ENCODE measurements around the gene IGSF9. TPM values are rescaled to one million over a fixed set of nuclear protein-coding genes. Genes with fewer than 3 reads are reported as not detected.
A peak's percentile ranks its signal among the peaks of the same experiment; 100 is the strongest.

IGSF9 gene
- total and polyA plus RNA-seq, 8 donors: 0.83 to 5.4 (median 2.0) TPM

DNA sequence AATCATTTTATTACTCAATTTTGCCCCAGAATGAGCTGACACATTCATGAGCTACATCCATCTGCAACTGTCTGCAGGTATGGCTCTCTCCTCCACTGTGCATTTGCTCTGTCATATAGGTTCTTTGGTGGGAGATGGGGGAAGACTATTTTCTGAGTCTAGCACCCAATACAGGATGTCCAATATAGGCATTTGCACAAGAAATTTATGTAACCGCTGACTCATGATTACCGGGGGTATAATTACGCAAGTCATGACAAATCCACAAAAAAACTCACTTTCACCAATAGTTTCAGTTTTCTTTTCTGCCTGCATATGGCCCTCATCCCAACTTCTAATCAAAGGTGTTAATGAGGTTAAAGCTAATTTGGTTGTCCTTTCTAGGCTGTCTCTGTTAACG lies 65.4 kb downstream of the IGSF9 start:
- Histone ChIP-seq H3K4me1 (peaks cover 0 to 3% (median 0%) of the 10 kb centered on the region in 3 donors), H3K27ac (no peak overlapping the region), H3K36me3 (no peaks in the 10 kb centered on the region), H3K4me3 (no peak overlapping the region), H3K27me3 (no peaks in the 10 kb centered on the region), H3K9me3 (no peaks in the 10 kb centered on the region)
- no peak for DNase-seq
- TF ChIP-seq, protein P1, sequence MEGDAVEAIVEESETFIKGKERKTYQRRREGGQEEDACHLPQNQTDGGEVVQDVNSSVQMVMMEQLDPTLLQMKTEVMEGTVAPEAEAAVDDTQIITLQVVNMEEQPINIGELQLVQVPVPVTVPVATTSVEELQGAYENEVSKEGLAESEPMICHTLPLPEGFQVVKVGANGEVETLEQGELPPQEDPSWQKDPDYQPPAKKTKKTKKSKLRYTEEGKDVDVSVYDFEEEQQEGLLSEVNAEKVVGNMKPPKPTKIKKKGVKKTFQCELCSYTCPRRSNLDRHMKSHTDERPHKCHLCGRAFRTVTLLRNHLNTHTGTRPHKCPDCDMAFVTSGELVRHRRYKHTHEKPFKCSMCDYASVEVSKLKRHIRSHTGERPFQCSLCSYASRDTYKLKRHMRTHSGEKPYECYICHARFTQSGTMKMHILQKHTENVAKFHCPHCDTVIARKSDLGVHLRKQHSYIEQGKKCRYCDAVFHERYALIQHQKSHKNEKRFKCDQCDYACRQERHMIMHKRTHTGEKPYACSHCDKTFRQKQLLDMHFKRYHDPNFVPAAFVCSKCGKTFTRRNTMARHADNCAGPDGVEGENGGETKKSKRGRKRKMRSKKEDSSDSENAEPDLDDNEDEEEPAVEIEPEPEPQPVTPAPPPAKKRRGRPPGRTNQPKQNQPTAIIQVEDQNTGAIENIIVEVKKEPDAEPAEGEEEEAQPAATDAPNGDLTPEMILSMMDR (IDR thresholded peaks at IDR 0.05): no peak
- ATAC-seq: peak in 1 of 4 donors; percentile 24
- 81 to 87% methylated on average over 4 of the region's 4 CpGs for WGBS, 2 donors
- intact Hi-C loops (cut with DNase I): no loop called here
- FAIRE-seq: no peak

DNA sequence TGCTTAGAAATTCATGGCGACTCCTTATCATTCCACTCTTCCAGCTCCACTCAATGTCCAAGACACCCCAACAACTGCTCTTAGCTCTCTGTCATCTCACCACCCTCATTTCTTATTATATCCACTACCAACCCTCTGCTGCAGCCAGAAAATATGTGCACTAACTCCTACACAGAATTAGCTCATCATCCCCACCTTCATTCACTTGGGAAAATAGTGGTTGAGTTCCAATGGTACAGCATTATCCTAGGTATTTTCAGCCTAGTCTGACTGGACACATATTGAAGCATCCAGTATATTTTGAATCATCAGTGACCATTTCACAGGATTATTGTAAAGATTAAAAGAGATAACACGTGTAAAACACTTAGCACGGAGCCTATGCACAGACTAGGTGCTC lies 66.3 kb downstream of the IGSF9 start:
- H3K9me3 ChIP-seq: no peaks in the 10 kb centered on the region
- no peak for FAIRE-seq
- no peaks in the 10 kb centered on the region for H3K27me3 ChIP-seq
- intact Hi-C loops (cut with DNase I): no loop called here
- H3K4me3 ChIP-seq: no peak overlapping the region
- 80 to 82% methylated on average over 3 of the region's 3 CpGs for WGBS, 2 donors
- H3K4me1 ChIP-seq: peaks cover 0 to 3% (median 0%) of the 10 kb centered on the region in 3 donors
- no peaks in the 10 kb centered on the region for H3K36me3 ChIP-seq
- no peak overlapping the region for H3K27ac ChIP-seq
- ATAC-seq: no peak
- TF ChIP-seq, protein P1 (IDR thresholded peaks at IDR 0.05): no peak
- DNase-seq: no peak

- TF ChIP-seq, protein P1 (IDR thresholded peaks at IDR 0.05): no peak
- DNase-seq (peak in 1 of 6 donors; percentile 38), FAIRE-seq (no peak), ATAC-seq (peak in 2 of 4 donors; percentile 67 to 74)
- intact Hi-C loops (cut with DNase I): no loop called here
- peaks cover 0 to 3% (median 0%) of the 10 kb centered on the region in 3 donors for H3K4me1 ChIP-seq
- no peak overlapping the region for H3K4me3 ChIP-seq
- no peaks in the 10 kb centered on the region for H3K27me3 ChIP-seq
- 89 to 90% methylated on average over 6 of the region's 6 CpGs for WGBS, 2 donors
- H3K27ac ChIP-seq: no peak overlapping the region
- H3K36me3 ChIP-seq: no peaks in the 10 kb centered on the region
- H3K9me3 ChIP-seq: no peaks in the 10 kb centered on the region
Observed at GRCh38 chr1:159877695-159878444, 67.5 kb downstream of the IGSF9 start.

Small RNAs within 50 kb of the gene (microRNA-seq; reads per million reads assigned to microRNA genes)
- gene MIR4259: 0 reads per million in 2 donors

Other genes with a start within 250 kb of the IGSF9 start
- 100 to 1,000 TPM in 1 of 6 donors, 10 to 100 TPM in 3, 1 to 10 TPM in 2; 1.3 to 148 (median 13.3) TPM for gene CRP, start 231.0 kb downstream of the IGSF9 start, total RNA-seq
- 10 to 100 TPM in 1 of 2 donors, 1 to 10 TPM in 1; 7.9 to 33.6 TPM for gene CRP, start 231.0 kb downstream of the IGSF9 start, polyA plus RNA-seq
- 10 to 100 TPM; 13.9 to 38.4 (median 20.2) TPM for gene DUSP23, start 164.7 kb downstream of the IGSF9 start, total RNA-seq
- gene DUSP23, start 164.7 kb downstream of the IGSF9 start, polyA plus RNA-seq: 10 to 100 TPM; 53.6 to 77.9 TPM
- gene FCRL6, start 143.3 kb downstream of the IGSF9 start, total RNA-seq: under 1 TPM in 4 of 6 donors, not detected in 2; 0.29 to 0.67 (median 0.34) TPM
- gene FCRL6, start 143.3 kb downstream of the IGSF9 start, polyA plus RNA-seq: under 1 TPM in 1 of 2 donors, not detected in 1; 0.19 TPM
- gene SLAMF8, start 118.7 kb downstream of the IGSF9 start, total RNA-seq: 1 to 10 TPM in 3 of 6 donors, under 1 TPM in 2, not detected in 1; 0.38 to 8.8 (median 1.7) TPM
- under 1 TPM; 0.45 to 0.46 TPM for gene SLAMF8, start 118.7 kb downstream of the IGSF9 start, polyA plus RNA-seq
- gene VSIG8, start 83.0 kb downstream of the IGSF9 start, total RNA-seq: not detected
- gene VSIG8, start 83.0 kb downstream of the IGSF9 start, polyA plus RNA-seq: under 1 TPM; 0.16 to 0.27 TPM
- under 1 TPM in 4 of 6 donors, not detected in 2; 0.16 to 0.54 (median 0.31) TPM for gene CFAP45, start 45.4 kb downstream of the IGSF9 start, total RNA-seq
- gene CFAP45, start 45.4 kb downstream of the IGSF9 start, polyA plus RNA-seq: 1 to 10 TPM in 1 of 2 donors, under 1 TPM in 1; 0.80 to 1.5 TPM
- 100 to 1,000 TPM in 4 of 6 donors, 10 to 100 TPM in 2; 93.2 to 242 (median 117) TPM for gene TAGLN2, start 20.1 kb downstream of the IGSF9 start, total RNA-seq
- gene TAGLN2, start 20.1 kb downstream of the IGSF9 start, polyA plus RNA-seq: 100 to 1,000 TPM; 198 to 200 TPM
- not detected for gene SLAMF9, start 8.6 kb upstream of the IGSF9 start, total RNA-seq
- not detected for gene SLAMF9, start 8.6 kb upstream of the IGSF9 start, polyA plus RNA-seq
- 1 to 10 TPM; 4.0 to 7.6 (median 5.2) TPM for gene PIGM, start 86.4 kb upstream of the IGSF9 start, total RNA-seq
- gene PIGM, start 86.4 kb upstream of the IGSF9 start, polyA plus RNA-seq: 1 to 10 TPM; 2.7 to 4.2 TPM
- under 1 TPM in 2 of 6 donors, not detected in 4; 0.08 to 0.09 TPM for gene KCNJ10, start 124.5 kb upstream of the IGSF9 start, total RNA-seq
- under 1 TPM in 1 of 2 donors, not detected in 1; 0.05 TPM for gene KCNJ10, start 124.5 kb upstream of the IGSF9 start, polyA plus RNA-seq
- gene KCNJ9, start 135.9 kb upstream of the IGSF9 start, total RNA-seq: not detected
- gene KCNJ9, start 135.9 kb upstream of the IGSF9 start, polyA plus RNA-seq: under 1 TPM; 0.02 to 0.04 TPM
- 10 to 100 TPM; 12.9 to 24.5 (median 16.5) TPM for gene IGSF8, start 153.0 kb upstream of the IGSF9 start, total RNA-seq
- 10 to 100 TPM; 24.7 TPM for gene IGSF8, start 153.0 kb upstream of the IGSF9 start, polyA plus RNA-seq
- 1 to 10 TPM in 1 of 6 donors, under 1 TPM in 5; 0.34 to 2.7 (median 0.45) TPM for gene ATP1A2, start 170.1 kb upstream of the IGSF9 start, total RNA-seq
- gene ATP1A2, start 170.1 kb upstream of the IGSF9 start, polyA plus RNA-seq: 1 to 10 TPM in 1 of 2 donors, under 1 TPM in 1; 0.89 to 1.6 TPM
- gene ATP1A4, start 206.0 kb upstream of the IGSF9 start, total RNA-seq: not detected
- gene ATP1A4, start 206.0 kb upstream of the IGSF9 start, polyA plus RNA-seq: not detected
- gene CASQ1, start 245.0 kb upstream of the IGSF9 start, total RNA-seq: not detected
- under 1 TPM in 1 of 2 donors, not detected in 1; 0.14 TPM for gene CASQ1, start 245.0 kb upstream of the IGSF9 start, polyA plus RNA-seq